KOPT-K1 (cell line): ENCODE measurements around the gene PHF21A.
"Not testable (repeated sequence)": the region's sequence is repeated elsewhere in the genome, so short reads cannot be mapped to it uniquely, and the experiment has no call there.

Experiments used
- H3K27ac ChIP-seq: fragments of 200-600 bp; sonication (generic); 2 replicates; pipeline ENCODE4 v1.5.1; 2016; ENCODE audit warnings: antibody characterized with exemption, mild to moderate bottlenecking, low read depth, low read length; ENCODE audit not compliant: poor library complexity, severe bottlenecking
- H3K36me3 ChIP-seq: fragments of 200-600 bp; sonication (generic); 2 replicates; pipeline ENCODE4 v1.5.1; 2017; ENCODE audit warnings: antibody characterized with exemption, mild to moderate bottlenecking, low read length, moderate library complexity; ENCODE audit not compliant: insufficient read depth
- H3K9me3 ChIP-seq: fragments of 200-600 bp; sonication (generic); 2 replicates; pipeline ENCODE4 v1.5.1; 2017; ENCODE audit warnings: antibody characterized with exemption, low read length, mild to moderate bottlenecking; ENCODE audit not compliant: insufficient read depth, poor library complexity, severe bottlenecking

PHF21A gene

GRCh38 chr11:46129133-46129532 is 7.9 kb upstream of the PHF21A start:
- Histone ChIP-seq H3K36me3 (no peaks in the 10 kb centered on the region), H3K27ac (no peak overlapping the region), H3K9me3 (no peaks in the 10 kb centered on the region)

- Histone ChIP-seq H3K27ac (no peak overlapping the region), H3K36me3 (no peaks in the 10 kb centered on the region), H3K9me3 (no peaks in the 10 kb centered on the region)
Measured at GRCh38 chr11:46127150-46127638, 5.9 kb upstream of the PHF21A start.

GRCh38 chr11:46125284-46125683 is 4.0 kb upstream of the PHF21A start:
- Histone ChIP-seq H3K9me3 (no peaks in the 10 kb centered on the region), H3K27ac (no peak overlapping the region), H3K36me3 (no peaks in the 10 kb centered on the region)

- H3K27ac ChIP-seq: no peak overlapping the region
- no peaks in the 10 kb centered on the region for H3K36me3 ChIP-seq
- H3K9me3 ChIP-seq: no peaks in the 10 kb centered on the region
Measured at GRCh38 chr11:46122945-46123715, 1.9 kb upstream of the PHF21A start.

GRCh38 chr11:46121724-46122477 is 647 bp upstream of the PHF21A start:
- H3K9me3 ChIP-seq: no peaks in the 10 kb centered on the region
- no peaks in the 10 kb centered on the region for H3K36me3 ChIP-seq

GRCh38 chr11:46120346-46121300 is 631 bp downstream of the PHF21A start:
- Histone ChIP-seq H3K27ac (peak overlapping the region; percentile 72), H3K9me3 (no peaks in the 10 kb centered on the region), H3K36me3 (no peaks in the 10 kb centered on the region)

More at GRCh38 chr11:46121724-46122477, 647 bp upstream of the PHF21A start:
- H3K27ac ChIP-seq: peak overlapping the region; percentile 72

- no peaks in the 10 kb centered on the region for H3K36me3 ChIP-seq
- H3K27ac ChIP-seq: peak overlapping the region; percentile 72
- no peaks in the 10 kb centered on the region for H3K9me3 ChIP-seq
Measured at GRCh38 chr11:46119352-46120216, 1.7 kb downstream of the PHF21A start.

- no peaks in the 10 kb centered on the region for H3K9me3 ChIP-seq
- H3K27ac ChIP-seq: peak overlapping the region; percentile 72
- no peaks in the 10 kb centered on the region for H3K36me3 ChIP-seq
Measured at GRCh38 chr11:46118702-46119351, 2.4 kb downstream of the PHF21A start.

- no peak overlapping the region for H3K27ac ChIP-seq
- H3K36me3 ChIP-seq: no peaks in the 10 kb centered on the region
- H3K9me3 ChIP-seq: no peaks in the 10 kb centered on the region
Measured at GRCh38 chr11:46117842-46118241, 3.4 kb downstream of the PHF21A start.

- H3K36me3 ChIP-seq, H3K27ac ChIP-seq: not testable (repeated sequence)
Measured at GRCh38 chr11:46116712-46117037, 4.6 kb downstream of the PHF21A start.

GRCh38 chr11:46116007-46116711 is 5.1 kb downstream of the PHF21A start:
- H3K36me3 ChIP-seq: no peaks in the 10 kb centered on the region
- H3K9me3 ChIP-seq: no peaks in the 10 kb centered on the region
- H3K27ac ChIP-seq: peak overlapping the region; percentile 28

More at GRCh38 chr11:46116712-46117037, 4.6 kb downstream of the PHF21A start:
- not testable (repeated sequence) for H3K9me3 ChIP-seq

- Histone ChIP-seq H3K9me3 (no peaks in the 10 kb centered on the region), H3K27ac (peak overlapping the region; percentile 20), H3K36me3 (no peaks in the 10 kb centered on the region)
Measured at GRCh38 chr11:46114961-46115360, 6.3 kb downstream of the PHF21A start.

GRCh38 chr11:46114378-46114777 is 6.9 kb downstream of the PHF21A start:
- Histone ChIP-seq H3K36me3 (no peaks in the 10 kb centered on the region), H3K9me3 (no peaks in the 10 kb centered on the region), H3K27ac (no peak overlapping the region)
